DMS53 (cell line): ENCODE results near the gene LINGO4.

Source experiments
- DNase-seq: peaks from one replicate; lab custom pipeline; 2025; lab: John Stamatoyannopoulos, UW

The LINGO4 gene

GRCh38 chr1:151813271-151813977 lies 8.2 kb upstream of the LINGO4 start:
- no peak for DNase-seq

- no peak for DNase-seq
Measured at GRCh38 chr1:151811181-151811580, 6.0 kb upstream of the LINGO4 start.

- no peak for DNase-seq
Measured at GRCh38 chr1:151809985-151810556, 4.9 kb upstream of the LINGO4 start.

- DNase-seq = no peak
Measured at GRCh38 chr1:151809290-151809984, 4.2 kb upstream of the LINGO4 start.

GRCh38 chr1:151807766-151808165 lies 2.5 kb upstream of the LINGO4 start:
- no peak for DNase-seq

- no peak for DNase-seq
Measured at GRCh38 chr1:151807131-151807530, 1.9 kb upstream of the LINGO4 start.

- no peak for DNase-seq
Measured at GRCh38 chr1:151806170-151806569, 951 bp upstream of the LINGO4 start.

- no peak for DNase-seq
Measured at GRCh38 chr1:151803915-151804314, 1.3 kb downstream of the LINGO4 start.

- DNase-seq = no peak
Measured at GRCh38 chr1:151803164-151803563, 2.1 kb downstream of the LINGO4 start.

- DNase-seq = no peak
Measured at GRCh38 chr1:151802372-151802771, 2.8 kb downstream of the LINGO4 start.

- no peak for DNase-seq
Measured at GRCh38 chr1:151801846-151802245, 3.4 kb downstream of the LINGO4 start.

GRCh38 chr1:151801310-151801820 lies 3.9 kb downstream of the LINGO4 start:
- DNase-seq = no peak

GRCh38 chr1:151800830-151801229 lies 4.4 kb downstream of the LINGO4 start:
- no peak for DNase-seq

GRCh38 chr1:151799179-151800022 lies 5.8 kb downstream of the LINGO4 start:
- DNase-seq = no peak

- DNase-seq = no peak
Measured at GRCh38 chr1:151798571-151798970, 6.6 kb downstream of the LINGO4 start.

GRCh38 chr1:151790940-151791651 lies 14.1 kb downstream of the LINGO4 start:
- peak; percentile 79 for DNase-seq

GRCh38 chr1:151790071-151790939 lies 14.9 kb downstream of the LINGO4 start, which contains the start of gene TDRKH:
Gene TDRKH (minus strand): TSS chr1:151790500. CDS start chr1:151783022, 7,478 bp downstream.
- peak; percentile 99 for DNase-seq

GRCh38 chr1:151787689-151788088 lies 17.5 kb downstream of the LINGO4 start:
- no peak for DNase-seq

GRCh38 chr1:151783796-151784195 lies 21.4 kb downstream of the LINGO4 start:
- no peak for DNase-seq

- DNase-seq = no peak
Measured at GRCh38 chr1:151782741-151783140, 22.5 kb downstream of the LINGO4 start.
